Activated CD4-positive, alpha-beta T cell treated with anti-CD3 and anti-CD28 coated beads, Interleukin-2, Interleukin-6, amounts not matched to agents 100 ng/mL and 50 ng/mL, durations not matched to agents 16 hours and 8 hours (primary cell): ENCODE data around the gene ELMO3.

ENCODE experiments used
- DNase-seq: peaks from one replicate; pipeline ENCODE4 v3.0.0-alpha.2; 2020

ELMO3 gene

DNA sequence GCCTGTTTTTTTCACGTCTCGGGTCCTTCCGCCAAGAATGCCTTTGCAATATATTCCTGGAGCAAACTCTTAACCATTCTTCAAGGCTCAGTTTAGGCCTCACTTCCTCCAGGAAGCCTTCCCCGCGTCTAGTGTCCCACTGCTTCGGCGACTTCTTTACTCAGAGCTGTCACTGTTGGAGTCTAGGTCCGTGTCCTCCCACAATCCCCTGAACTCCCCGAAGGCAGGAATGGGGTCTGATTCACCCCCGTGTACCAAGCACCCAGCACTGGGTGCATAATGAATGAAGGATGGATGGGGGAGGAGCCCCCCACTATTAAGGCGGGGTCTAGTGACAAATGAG, 15.7 kb upstream of the ELMO3 start:
- no peak for DNase-seq

GRCh38 chr16:67183627-67184452, 15.1 kb upstream of the ELMO3 start, which contains the start of gene MATCAP1:
TSS of gene MATCAP1 (minus strand) at chr16:67183963. CDS start at chr16:67180610, 3,353 bp downstream.
- peak; percentile 98 for DNase-seq

DNA sequence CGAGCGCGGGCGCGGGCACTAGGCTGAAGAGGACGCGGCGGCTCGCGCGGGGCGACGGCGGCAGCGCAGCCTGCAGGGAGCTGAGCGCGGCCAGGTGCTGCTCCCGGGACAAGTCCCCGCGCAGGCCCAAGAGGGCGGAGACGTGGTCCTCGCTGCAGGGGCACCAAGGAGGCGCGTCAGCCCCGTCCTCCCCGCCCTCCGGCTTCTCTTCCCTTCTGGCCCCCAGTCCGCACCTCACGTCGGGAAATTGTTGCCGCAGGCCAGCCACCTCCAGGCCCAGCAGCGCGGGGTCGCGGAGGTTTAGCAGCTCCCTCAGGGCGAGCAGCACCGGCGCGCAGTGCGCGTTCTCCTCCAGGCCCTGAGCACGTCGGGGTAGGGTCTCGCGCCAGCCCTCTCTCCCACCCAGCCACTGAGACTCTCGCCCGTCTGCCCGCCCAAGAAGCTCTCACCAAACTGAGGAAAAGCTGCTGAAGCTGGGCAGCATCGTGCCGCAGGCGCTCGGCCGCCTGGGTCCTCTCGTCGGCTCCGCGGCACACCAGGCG, 14.4 kb upstream of the ELMO3 start:
- DNase-seq: no peak

GRCh38 chr16:67184995-67185650, 13.8 kb upstream of the ELMO3 start:
- DNase-seq: peak; percentile 88

DNA sequence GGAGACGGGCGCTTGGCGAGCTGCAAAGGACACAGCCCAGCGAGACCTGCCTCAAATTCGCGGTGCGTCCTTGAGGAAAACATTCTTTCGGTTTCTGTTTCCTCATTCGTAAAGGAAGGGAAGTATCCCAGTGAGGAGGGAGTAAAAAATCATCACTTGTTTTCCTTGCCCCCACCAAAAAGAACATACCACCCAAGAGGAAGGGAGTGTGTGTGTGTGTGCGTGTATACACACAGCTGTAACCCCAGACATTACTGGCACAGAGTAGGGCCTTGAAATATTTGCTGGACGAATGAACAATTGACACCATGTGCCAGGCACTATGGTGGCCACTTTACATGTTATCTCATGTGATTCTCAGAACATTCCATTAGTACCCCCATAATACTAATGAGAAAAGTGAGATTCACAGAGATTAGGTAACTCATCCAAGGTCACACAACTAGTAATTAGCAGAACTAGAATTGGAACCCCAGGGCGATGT, 13.2 kb upstream of the ELMO3 start:
- no peak for DNase-seq

GRCh38 chr16:67186550-67186950, 12.4 kb upstream of the ELMO3 start:
- no peak for DNase-seq

- no peak for DNase-seq
These were observed 11.6 kb upstream of the ELMO3 start for GRCh38 chr16:67187175-67187890.

DNA sequence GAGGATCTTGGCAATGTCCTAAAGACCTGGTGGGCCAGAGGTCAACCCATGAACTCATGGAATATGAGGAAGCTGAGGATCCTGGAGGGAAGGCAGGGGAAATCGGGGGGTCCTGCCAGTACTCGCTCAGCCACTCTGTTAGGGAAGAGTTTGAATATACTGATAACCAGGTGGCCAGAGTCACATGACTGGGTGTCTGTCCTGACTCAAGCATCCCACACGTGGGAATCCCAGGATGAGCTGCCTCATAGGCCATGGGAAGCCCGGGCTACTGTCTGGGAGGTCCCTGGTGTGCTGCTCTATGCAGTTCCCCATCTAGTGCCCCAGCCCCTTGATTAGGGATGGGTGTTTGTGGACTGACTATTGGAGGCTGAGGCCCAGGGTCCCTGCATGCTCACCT, 10.6 kb upstream of the ELMO3 start:
- no peak for DNase-seq

- no peak for DNase-seq
These were observed 10.1 kb upstream of the ELMO3 start for GRCh38 chr16:67188798-67189197.

DNA sequence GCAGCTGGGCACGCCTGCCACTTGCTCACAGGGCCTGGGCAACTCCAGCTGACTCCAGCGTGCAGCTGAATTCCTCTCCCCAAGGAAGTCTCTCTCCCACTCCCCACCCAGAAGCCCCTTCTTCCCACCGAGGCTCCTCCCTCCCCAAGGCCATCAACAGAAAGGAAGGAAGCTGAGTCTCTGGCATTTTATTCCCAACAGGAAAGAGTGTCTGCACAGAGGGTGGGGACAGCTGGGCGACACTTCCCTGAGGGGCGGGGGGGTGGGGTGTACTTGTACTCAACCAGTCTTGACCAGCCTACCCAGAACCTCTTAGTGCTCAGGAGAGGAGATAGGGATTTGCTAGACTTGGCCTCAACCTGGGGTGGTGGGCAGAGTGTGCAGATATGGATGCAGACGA, 8.9 kb upstream of the ELMO3 start, which contains the start of gene EXOC3L1:
EXOC3L1 (minus strand) TSS at position 96 of the 400 bp plus-strand sequence. CDS start 460 bp downstream, outside the sequence.
- no peak for DNase-seq

DNA sequence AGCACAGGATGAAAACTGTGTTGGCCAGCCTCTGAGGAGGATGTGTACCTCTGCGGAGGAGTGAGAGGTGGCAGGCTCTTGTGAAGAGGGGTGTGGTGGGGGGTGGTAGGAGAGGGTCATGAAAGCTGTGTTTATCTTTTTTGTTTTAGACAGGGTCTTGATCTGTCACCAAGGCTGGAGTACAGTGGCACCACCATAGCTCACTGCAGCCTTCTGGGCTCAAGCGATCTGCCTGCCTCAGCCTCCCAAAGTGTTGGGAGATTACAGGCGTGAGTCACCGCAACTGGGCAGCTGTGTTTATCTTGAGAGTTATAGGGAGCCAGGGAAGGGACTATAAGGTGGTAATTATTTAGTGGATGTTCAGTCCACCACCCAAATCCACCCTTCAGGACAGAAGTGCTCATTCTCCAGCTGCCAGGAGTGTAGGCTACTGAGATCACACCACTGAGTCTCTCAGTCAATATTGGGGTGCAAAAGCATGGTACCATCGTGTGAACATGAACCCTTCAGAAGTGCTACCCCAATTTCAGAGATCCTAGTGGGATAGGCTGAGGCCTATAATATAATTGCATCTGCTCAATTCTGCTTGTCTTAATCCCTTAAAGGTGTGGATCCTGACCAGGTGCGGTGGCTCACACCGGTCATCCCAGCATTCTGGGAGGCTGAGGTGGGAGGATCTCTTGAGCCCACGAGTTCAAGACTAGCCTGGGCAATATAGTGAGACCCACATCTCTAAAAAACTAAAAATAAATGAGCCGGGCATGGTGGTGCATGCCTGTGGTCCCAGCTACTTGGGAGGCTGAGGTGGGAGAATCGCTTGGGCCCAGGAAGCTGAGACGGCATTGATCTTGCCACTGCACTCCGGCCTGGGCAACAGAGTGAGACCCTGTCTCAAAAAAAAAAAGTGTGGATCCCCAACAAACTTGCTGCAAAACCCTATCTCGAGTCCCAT, 8.2 kb upstream of the ELMO3 start:
- DNase-seq: no peak

GRCh38 chr16:67191411-67191994, 7.4 kb upstream of the ELMO3 start:
- DNase-seq: no peak

- peak; percentile 95 for DNase-seq
These were observed 6.8 kb upstream of the ELMO3 start, which contains the start of gene E2F4 for GRCh38 chr16:67191995-67192681. TSS of gene E2F4 (plus strand) at chr16:67192155. CDS start at chr16:67192228, 73 bp downstream.

- DNase-seq: no peak
These were observed 6.1 kb upstream of the ELMO3 start for GRCh38 chr16:67192781-67193361.

GRCh38 chr16:67193536-67193935, 5.4 kb upstream of the ELMO3 start:
- no peak for DNase-seq

- no peak for DNase-seq
These were observed 4.7 kb upstream of the ELMO3 start for GRCh38 chr16:67194260-67194659.

- DNase-seq: no peak
These were observed 3.3 kb upstream of the ELMO3 start for GRCh38 chr16:67195676-67196075.

DNA sequence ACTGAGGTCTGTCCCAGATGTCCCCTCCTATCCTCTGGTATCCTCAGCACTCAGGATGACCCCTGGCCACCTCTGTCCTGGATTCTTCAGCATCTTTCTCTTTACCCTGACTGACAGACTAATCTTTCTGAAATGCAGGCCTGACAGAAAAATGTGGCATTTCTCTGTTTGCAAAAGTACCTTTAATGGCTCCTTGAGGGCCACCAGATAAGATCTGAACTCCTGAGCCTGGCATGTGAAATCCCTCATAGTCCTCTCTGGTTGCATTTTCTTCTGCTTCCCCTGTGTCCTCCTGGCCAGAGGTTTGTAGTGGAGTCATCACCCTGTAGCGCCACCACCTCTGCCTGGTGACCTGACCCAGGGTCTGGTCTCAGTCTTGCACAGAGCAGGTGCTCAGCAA, 2.0 kb upstream of the ELMO3 start:
- DNase-seq: no peak

GRCh38 chr16:67197704-67198103, 1.2 kb upstream of the ELMO3 start:
- no peak for DNase-seq

DNA sequence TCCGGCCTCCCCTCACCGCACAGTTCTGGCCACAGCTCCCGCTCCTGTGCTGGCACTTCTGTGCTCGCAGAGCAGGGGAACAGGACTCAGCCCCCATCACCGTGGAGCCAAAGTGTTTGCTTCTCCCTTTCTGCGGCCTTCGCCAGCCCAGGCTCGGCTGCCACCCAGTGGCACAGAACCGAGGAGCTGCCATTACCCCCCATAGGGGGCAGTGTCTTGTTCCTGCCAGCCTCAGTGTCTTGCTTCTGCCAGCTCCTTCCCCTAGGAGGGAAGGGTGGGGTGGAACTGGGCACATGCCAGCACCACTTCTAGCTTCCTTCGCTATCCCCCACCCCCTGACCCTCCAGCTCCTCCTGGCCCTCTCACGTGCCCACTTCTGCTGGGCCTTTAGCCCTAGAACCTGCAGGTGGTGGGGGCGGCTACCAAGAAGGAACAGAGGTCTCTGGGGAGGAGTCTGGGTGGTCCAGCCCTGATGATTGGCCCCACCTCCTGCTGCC, 645 bp upstream of the ELMO3 start:
- peak; percentile 44 for DNase-seq
